Measurements from ENCODE around the gene SPEM2. TPM values are rescaled to one million over a fixed set of nuclear protein-coding genes. Genes with fewer than 3 reads are reported as not detected.

Gene SPEM2
- polyA plus RNA-seq, 5 donors = not detected

DNA sequence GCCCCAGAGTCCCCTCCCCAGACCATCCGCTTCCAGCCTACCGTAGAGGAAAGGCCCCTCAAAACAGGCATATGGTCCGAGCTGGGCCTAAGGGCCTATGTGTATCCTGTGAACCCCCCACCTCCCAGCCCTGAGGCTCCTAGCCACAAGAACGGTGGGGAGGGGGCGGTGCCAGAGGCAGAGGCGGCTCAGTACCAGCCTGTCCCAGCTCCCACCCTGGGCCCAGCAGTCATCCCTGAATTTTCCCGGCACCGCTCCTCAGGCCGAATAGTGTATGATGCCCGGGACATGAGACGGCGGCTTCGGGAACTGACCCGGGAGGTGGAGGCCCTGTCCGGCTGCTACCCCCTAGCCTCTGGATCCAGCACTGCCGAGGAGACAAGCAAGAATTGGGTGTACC is 4.2 kb upstream of the SPEM2 start:
- no peak for DNase-seq

DNA sequence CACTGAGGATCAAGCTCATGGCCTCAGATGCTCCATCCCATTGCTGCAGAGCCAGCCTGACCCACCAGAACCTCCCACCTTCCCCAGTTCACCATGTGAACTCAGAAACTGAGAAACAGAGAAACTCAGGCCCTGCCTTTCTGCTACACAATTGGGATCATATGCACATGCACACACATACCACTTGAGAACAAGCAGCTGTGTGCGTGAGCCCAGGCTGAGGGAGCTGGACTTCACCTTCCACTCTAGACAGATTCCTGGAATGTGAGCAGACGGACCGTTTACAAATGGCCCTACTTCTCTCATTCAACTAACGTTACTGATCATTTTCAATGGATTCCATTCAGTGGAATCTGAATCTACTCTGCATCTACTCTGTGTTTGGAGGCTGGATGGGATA is 1.7 kb upstream of the SPEM2 start:
- no peak for DNase-seq

DNA sequence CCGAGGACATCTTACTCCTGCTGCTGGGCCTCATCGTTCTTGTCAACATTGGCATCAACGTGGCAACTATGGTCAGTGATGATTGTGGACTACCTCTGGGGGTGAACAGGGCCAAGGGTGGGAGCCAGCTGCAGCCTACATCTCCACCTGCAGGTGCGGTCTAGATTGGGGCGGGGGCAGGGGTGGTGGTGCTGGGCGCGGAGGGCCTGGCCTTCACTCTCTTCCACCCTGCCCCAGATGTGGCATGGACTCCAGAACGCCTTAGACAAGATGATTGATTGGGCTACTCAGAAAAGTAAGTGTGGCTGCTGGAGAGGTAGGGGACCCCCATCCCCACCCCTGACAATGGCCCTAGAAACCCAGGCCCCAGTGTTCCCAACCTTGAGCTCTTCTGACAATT is 340 bp downstream of the SPEM2 start:
- DNase-seq = no peak

DNA sequence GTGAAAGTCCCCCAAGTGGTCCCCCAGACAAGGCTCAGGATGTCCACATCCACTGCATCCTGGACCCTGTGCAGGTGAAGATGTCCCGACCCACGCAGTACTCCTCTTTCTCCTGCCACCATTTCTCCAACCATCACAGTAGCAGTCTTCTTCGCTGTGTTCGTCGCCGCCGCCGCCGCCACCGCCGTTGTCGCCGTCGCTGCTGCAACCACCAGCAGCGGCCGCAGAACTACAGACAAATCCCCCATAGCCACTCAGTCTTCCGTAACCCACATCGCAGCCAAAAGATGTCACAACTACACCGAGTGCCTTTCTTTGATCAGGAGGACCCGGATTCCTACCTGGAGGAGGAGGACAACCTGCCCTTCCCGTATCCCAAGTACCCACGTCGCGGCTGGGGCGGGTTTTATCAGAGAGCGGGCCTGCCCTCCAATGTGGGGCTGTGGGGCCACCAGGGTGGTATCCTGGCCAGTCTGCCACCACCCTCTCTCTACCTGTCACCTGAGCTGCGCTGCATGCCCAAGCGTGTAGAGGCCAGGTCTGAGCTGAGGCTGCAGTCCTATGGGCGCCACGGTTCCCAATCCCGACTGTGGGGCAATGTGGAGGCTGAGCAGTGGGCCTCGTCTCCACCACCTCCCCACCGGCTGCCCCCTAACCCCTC is 917 bp downstream of the SPEM2 start:
- DNase-seq = no peak

DNA sequence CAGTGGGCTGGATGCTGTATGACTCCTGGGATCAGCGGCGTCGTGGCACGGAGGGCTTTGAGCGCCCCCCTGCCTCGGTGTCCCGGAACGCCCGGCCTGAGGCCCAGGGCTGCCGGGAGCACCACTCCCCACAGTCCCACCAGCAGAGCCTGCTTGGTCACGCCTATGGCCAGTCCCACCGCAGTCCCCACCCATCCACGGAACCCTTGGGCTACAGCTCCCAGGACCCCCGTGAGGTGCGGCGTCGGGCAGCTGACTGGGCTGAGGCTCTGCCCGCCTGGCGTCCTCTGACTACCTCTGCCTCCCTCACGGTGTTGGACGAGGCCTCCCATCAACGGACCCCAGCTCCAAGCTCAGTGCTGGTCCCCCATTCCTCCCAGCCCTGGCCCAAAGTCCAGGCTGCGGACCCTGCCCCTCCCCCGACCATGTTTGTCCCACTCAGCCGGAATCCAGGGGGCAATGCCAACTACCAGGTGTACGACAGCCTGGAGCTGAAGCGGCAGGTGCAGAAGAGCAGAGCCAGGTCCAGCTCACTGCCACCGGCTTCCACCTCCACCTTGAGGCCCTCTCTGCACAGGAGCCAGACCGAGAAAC is 1.6 kb downstream of the SPEM2 start:
- no peak for DNase-seq

DNA sequence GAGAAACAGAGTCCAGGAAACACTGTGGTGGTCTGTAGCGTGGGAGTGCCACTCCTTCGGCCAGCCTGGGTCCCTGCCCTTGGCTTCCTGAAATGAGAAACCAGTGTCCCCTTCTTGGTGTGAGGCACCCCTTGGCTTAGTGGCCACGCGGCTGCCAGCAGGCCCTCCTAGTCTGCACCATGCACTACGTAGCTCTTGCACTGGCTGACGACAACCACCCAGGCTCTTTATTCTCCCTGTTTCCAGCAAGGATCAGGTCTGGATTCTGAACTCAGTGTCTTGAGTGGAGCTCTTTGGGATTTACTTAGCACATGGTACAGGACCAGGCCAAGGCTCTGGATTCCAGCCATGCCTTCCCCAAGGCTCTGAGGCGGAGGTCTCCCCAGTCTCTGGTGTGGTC is 2.1 kb downstream of the SPEM2 start:
- DNase-seq = no peak

DNA sequence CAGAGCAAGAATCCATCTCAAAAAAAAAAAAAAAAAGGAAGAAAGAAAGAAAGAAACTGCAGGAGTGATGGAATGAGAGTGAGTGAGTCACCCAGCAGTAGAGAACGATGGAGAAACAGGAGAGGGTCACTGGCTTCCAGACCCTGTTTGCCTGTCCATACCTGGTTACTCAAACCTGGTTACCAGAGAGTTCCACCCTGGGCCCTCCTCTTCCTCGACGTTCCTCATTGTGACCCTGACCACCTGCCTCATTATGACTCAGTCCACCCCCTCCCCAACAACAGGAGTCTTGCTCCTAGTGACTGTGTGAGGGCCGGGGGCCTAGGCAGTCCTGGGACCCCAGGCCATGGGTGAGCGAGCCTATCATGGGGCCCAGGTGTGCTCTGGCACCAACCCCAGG is 3.1 kb downstream of the SPEM2 start, which contains the start of gene SPEM3:
TSS of gene SPEM3 (plus strand) at position 301 of the 400 bp plus-strand sequence. CDS start at position 347, 46 bp downstream.
- no peak for DNase-seq

DNA sequence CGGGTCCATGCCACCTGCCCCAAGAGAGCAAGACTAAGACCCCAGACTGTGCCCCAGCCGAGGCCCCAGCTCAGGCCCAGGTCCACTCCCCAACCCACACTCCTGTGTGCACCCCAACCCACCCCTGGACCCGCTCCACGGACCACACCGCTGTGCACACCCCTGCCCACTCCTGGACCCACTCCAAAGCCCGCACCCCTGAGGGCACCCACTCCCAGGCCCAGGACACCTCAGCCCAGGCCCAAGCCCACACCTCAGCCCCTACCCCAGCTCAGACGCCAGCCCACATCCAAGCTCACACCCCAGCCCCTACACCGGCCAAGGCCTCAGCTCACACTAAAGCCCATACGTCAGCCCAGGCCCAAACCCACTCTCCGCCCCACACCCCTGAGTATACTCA is 4.3 kb downstream of the SPEM2 start:
- DNase-seq = no peak

DNA sequence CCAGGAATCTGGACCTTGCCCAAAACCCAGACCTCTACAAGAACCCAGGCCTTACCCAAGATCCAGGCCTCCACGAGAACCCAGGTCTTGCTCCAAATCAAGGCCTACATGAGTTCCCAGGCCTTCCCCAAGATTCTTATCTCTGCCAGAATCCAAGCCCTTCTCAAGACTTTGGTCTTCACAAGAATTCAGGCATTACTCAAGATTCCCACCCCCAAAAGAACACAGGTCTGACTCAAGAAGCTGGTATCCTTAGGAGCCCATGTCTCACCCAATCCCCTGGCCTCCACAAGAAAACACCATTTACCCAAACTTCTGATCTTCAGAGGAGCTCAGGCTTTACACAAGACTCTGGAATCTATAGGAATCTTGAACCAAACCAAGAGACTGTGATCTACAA is 5.8 kb downstream of the SPEM2 start:
- no peak for DNase-seq

DNA sequence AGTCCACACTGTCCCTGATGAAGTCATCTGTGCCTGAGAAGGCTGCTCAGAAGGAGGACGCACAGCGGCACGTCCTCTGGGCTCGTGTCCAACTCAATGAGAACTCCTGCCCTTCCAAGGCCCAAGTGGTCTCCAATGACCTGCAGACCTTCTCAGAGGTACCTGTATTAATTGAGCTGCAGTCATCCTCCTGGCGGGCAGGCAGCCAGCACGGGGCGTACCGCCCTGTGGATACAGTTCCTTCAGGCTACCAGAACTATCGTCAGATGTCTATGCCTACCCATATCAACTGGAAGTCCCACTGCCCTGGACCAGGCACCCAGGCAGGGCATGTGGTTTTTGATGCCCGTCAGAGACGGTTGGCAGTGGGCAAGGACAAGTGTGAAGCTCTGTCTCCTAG is 6.9 kb downstream of the SPEM2 start:
- no peak for DNase-seq

DNA sequence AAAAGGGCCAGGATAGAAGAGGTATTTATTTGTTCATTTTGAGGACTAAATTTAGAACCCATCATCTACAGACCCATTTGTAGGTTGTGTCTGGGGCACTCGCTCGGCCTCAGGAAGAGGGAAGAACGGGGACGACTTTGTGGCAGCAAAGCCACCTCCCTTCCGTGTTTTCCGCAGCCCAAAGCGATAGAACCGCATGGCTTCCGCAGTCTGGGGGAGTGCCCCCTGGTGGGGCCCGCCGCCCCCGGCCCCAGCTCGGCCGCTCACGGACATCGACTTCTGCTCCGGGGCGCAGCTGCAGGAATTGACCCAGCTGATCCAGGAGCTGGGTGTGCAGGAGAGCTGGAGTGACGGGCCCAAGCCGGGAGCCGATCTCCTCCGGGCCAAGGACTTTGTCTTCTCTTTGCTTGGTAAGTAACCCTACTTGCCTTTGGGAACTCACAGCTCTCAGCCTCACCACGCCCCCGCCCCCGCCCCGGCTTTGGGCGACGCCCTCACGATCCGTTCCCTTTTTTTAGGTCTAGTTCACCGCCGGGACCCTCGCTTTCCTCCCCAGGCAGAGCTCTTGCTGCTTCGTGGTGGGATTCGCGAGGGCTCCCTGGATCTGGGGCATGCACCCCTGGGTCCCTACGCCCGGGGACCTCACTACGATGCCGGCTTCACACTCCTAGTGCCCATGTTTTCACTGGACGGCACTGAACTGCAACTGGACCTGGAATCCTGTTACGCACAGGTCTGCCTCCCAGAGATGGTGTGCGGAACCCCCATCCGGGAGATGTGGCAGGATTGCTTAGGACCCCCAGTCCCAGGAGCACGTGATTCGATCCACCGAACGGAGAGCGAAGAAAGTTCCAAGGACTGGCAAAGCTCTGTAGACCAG is 10.5 kb downstream of the SPEM2 start:
- peak in 1 of 2 donors; percentile 18 for DNase-seq

DNA sequence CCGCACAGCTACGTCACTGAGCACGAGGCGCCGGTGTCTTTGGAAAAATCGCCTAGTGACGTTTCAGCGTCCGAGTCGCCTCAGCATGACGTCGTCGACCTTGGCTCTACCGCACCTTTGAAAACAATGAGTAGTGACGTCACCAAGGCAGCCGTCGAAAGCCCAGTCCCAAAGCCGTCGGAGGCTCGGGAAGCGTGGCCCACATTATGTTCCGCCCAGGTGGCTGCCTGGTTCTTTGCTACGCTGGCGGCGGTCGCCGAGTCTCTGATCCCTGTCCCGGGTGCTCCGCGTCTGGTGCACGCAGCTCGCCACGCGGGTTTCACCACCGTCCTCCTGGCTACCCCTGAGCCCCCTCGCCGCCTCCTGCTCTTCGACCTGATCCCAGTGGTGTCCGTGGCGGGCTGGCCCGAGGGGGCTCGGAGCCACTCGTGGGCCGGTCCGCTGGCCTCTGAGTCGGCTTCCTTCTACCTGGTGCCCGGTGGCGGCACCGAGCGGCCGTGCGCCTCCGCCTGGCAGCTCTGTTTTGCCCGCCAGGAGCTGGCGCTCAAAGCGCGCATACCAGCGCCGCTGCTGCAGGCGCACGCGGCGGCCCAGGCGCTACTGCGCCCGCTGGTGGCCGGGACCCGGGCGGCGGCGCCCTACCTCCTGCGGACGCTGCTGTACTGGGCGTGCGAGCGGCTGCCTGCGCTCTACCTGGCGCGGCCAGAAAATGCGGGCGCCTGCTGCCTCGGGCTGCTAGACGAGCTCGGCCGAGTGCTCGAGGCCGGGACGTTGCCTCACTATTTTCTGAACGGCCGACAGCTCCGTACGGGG is 11.3 kb downstream of the SPEM2 start:
- peak; percentile 79 to 81 for DNase-seq

DNA sequence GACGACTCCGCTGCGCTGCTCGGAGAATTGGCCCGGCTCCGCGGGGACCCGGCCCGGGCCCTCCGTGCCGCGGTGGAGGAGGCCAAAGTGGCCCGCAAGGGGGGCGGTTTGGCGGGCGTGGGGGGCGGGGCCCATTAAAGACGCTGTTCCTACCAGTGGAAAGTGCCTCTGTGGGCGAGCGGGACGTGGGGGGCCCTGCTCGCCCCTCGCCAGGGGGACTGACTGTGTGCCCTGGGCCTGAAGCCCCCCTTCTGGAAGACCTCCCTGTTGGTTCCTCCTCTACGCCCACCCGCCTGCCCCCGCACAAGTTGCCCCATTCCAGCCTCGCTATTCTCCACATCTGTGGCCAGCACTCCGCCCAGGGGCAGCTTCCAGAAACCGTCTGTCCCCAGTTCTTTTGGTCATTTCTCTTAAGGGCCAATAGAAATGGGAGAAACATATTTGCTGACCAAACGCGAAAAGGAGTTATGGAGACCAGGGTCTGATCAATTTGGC is 12.0 kb downstream of the SPEM2 start:
- DNase-seq = no peak

DNA sequence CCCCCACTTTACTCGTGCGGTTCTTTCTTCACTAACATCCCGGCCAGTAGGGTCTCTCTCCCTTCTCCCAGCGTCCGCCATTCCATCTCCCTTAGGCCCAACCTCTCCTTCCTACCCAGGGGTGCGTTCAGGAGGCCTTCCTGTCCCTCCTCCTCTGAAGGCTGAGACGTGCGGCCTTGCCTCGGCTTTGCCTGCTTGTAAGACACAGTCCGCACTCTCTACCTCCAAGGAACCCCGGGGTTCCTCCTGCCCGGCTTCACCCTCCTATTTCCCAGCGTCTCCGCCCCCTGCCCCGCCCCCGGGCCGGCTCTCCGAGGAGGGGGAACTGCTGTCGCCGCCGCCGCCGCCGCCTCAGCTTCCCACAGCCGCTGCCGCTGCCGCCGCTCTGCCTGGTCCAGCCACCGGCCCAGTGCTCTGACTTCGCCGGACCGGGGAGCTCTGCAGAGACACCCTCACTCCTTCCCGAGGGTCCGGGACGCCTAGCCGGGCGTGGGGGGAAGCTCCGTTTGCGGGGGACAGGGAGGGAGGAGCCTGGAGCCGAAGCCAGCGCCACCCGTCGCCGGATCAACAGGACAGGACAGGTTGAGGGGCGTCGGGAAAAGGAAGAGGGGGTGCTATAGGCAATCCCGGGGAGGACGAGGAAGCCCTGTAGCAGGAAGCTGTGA is 12.7 kb downstream of the SPEM2 start:
- peak in 1 of 2 donors; percentile 25 for DNase-seq

DNA sequence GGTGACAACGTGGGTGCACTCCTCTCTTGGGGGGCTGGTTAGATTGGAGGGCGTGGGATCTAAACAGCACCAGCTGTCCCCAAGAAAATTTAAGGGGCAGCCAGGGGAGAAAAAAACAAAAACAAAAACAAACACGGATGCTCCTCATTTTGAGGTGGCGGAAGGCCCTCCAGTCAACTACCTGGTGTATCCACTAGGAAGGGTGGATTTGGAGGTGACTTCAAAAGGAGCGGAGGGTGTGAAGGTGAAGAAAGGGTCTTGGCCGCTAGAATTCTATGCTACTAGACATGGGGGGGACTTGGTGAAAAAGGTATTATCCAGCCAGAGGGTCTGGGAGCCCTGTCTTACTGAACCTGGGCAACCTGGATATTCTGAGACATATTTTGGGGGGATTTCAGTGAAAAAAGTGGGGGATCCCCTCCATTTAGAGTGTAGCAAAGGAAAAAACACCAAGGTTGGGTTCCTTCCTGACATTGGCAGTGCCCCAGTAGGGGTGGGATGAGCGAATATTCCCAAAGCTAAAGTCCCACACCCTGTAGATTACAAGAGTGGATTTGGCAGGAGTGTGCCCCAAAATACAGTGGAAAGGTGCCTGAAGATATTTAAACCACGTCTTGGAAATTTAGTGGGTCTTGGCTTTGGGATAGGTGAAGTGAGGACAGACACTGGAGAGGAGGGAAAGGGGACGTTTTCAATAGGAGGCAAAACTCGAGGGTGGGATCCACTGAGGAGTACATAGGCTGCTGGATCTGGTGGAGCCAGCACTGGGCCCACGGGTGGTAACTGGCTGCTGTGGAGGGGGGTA is 13.4 kb downstream of the SPEM2 start:
- no peak for DNase-seq

DNA sequence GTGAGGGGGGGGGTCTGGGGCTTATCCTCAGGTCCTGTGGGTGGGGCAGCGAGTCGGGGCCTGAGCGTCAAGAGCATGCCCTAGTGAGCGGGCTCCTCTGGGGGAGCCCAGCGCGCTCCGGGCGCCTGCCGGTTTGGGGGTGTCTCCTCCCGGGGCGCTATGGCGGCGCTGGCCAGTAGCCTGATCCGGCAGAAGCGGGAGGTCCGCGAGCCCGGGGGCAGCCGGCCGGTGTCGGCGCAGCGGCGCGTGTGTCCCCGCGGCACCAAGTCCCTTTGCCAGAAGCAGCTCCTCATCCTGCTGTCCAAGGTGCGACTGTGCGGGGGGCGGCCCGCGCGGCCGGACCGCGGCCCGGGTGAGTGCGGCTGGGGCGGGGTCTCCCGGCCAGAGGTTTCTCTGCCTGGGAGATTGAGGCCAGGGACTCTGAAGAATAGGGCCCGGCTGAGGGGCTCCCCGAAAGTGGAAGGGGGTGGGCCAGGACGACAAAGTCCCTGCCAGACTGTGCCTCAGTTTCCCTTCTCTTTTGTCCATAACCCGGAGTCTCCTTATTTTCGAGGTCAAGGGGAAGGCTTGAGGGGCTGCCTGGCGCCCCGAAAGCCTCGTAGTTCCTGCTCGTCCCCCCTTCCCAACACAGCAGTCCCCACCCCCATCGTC is 14.2 kb downstream of the SPEM2 start, which contains the start of gene FGF11:
TSS of gene FGF11 (plus strand) at position 51 of the 651 bp plus-strand sequence. CDS start at position 160, 109 bp downstream.
- no peak for DNase-seq

DNA sequence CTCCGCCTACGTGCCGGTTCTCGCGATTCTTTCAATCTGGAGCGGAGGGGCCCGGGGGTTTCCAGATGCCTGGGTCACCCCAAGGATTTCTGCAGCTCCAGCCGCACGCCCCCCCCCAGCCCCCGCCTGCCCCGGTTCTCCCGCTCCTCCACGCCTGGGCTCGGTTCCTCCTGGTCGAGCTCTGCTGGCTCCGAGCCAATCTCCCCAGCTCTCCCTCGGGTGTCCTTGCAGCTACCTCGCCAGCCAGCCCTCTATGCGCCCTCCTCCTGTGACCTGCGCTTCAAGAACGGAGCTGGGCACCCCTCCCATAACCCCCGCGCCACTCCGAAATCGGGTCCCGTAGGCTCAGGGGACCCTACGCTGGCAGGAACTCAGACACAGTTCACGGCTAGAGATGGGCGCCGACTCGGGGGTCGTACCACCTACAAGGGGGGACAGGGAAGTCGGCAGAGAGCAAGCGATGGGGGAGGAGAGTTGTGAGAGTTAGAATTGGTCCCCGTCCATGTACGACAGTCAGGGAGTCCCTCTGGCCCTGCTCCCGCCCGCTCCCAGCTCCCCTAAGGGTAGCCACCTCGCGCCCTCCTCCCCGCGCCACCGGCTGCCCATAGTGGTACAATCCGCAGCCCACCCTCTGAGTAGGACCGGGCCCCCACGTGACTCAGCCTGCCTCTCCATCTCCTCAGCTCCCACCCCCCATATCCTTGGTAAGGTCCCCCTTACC is 14.9 kb downstream of the SPEM2 start:
- peak in 1 of 2 donors; percentile 18 for DNase-seq

DNA sequence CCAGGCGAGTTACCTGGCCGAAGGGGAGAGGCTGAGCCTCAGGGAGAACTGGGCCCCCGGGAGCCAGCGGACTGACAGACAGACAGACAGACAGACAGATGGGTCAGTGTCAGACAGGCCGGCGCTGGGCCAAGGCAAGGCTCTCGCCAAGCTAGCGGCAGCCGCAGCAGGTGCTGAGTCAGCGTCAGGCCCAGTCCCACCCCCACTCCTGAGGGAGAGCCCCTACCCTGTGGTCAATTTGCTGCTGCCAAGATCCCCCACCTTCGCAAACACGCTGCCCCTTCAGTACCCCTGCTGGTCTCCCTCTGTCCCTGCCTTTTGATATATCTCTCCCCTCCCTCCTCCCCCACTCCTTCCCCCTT is 15.4 kb downstream of the SPEM2 start:
- DNase-seq = no peak

DNA sequence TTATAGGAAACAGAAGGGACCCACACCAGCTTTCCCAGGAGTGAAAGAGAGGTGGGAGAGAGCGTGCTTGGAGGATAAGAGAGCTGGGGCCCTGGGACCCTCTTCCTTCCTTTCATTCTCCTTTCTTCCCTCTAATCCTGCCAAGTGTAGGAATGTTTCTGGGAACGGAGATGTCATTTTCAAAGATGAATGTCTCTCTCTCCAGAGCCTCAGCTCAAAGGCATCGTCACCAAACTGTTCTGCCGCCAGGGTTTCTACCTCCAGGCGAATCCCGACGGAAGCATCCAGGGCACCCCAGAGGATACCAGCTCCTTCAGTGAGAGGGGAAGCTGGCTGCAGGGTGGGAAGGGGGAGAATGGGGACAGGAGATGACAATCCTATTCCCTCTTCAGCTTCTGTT is 15.8 kb downstream of the SPEM2 start:
- no peak for DNase-seq
